GM12872 (cell line): ENCODE measurements around the gene SNRNP25.
A peak's percentile ranks its signal among the peaks of the same experiment; 100 is the strongest.

Experiments used
- CTCF ChIP-seq: IDR thresholded peaks from 3 replicates; pipeline ENCODE4 v1.5.1; 2011; ENCODE audit warnings: low read depth, mild to moderate bottlenecking, low read length, moderate library complexity; ENCODE audit not compliant: insufficient read depth

SNRNP25 gene

GRCh38 chr16:105521-105920 is 51.9 kb downstream of the SNRNP25 start:
- TF ChIP-seq CTCF: no peak

- TF ChIP-seq CTCF: peak; percentile 90
These were observed 53.1 kb downstream of the SNRNP25 start for GRCh38 chr16:106623-107324.
